OCI-LY7 (cell line): Measurements from ENCODE around the gene GAS7. TPM values are rescaled to one million over a fixed set of nuclear protein-coding genes. Genes with fewer than 3 reads are reported as not detected.

Experiments used
- BruUV-seq: library from RNA; stranded (reverse); fragments of 400-500 nt; replicated peaks from 2 replicates; lab custom pipeline; 2021; lab: Mats Ljungman, UMichigan
- CTCF ChIA-PET: fragments of 300-600 bp; sonication (Branson Sonifier 250); formaldehyde crosslinking; loops from one replicate; lab custom pipeline; 2022; ENCODE audit warnings: antibody characterized with exemption; ENCODE audit not compliant: unreplicated experiment; lab: Charles Lee
- POLR2A ChIA-PET: fragments of 300-600 bp; sonication (Branson Sonifier 250); formaldehyde crosslinking; loops from one replicate; lab custom pipeline; 2022; ENCODE audit warnings: antibody characterized with exemption; lab: Charles Lee
- DNase-seq: peaks from one replicate; pipeline ENCODE4 v3.0.0-alpha.2; 2015; ENCODE audit warnings: low spot score
- H2AFZ ChIP-seq: fragments of 200-600 bp; sonication (generic), shearing (Covaris generic); 2 replicates; pipeline ENCODE4 v1.6.1; 2014; ENCODE audit warnings: mild to moderate bottlenecking, antibody characterized with exemption, low read length, moderate library complexity
- H3K27ac ChIP-seq: fragments of 200-600 bp; sonication (generic); 2 replicates; pipeline ENCODE4 v1.5.1; 2014; ENCODE audit warnings: mixed run types, low read depth, mild to moderate bottlenecking, moderate library complexity, low read length, inconsistent platforms; ENCODE audit not compliant: poor library complexity, severe bottlenecking
- H3K36me3 ChIP-seq: fragments of 200-600 bp; sonication (generic); 2 replicates; pipeline ENCODE4 v1.6.1; 2014; ENCODE audit warnings: mild to moderate bottlenecking, antibody characterized with exemption, low read length, moderate library complexity, mixed read lengths; ENCODE audit not compliant: insufficient read depth
- H3K4me1 ChIP-seq: fragments of 200-600 bp; sonication (generic); 2 replicates; pipeline ENCODE4 v1.5.1; 2014; ENCODE audit warnings: mild to moderate bottlenecking, low read length; ENCODE audit not compliant: insufficient read depth, poor library complexity, severe bottlenecking
- H3K4me2 ChIP-seq: fragments of 200-600 bp; sonication (generic); 2 replicates; pipeline ENCODE4 v1.6.1; 2014; ENCODE audit warnings: mild to moderate bottlenecking, low read length
- H3K4me3 ChIP-seq: fragments of 200-600 bp; sonication (generic); 2 replicates; pipeline ENCODE4 v1.5.1; 2014; ENCODE audit warnings: mild to moderate bottlenecking, low read depth, low read length; ENCODE audit not compliant: poor library complexity, severe bottlenecking
- H3K79me2 ChIP-seq: fragments of 200-600 bp; sonication (generic); 2 replicates; pipeline ENCODE4 v1.6.1; 2016; ENCODE audit warnings: low read depth, mild to moderate bottlenecking, low read length, moderate library complexity, mixed read lengths; ENCODE audit not compliant: insufficient read depth
- H3K9me2 ChIP-seq: fragments of 200-600 bp; sonication (generic); 2 replicates; pipeline ENCODE4 v1.6.1; 2016; ENCODE audit warnings: mild to moderate bottlenecking, low read length, mixed read lengths; ENCODE audit not compliant: insufficient read depth
- H3K9me3 ChIP-seq: fragments of 200-600 bp; sonication (generic); 2 replicates; pipeline ENCODE4 v1.6.1; 2014; ENCODE audit warnings: mild to moderate bottlenecking, mixed run types, low read length, mixed read lengths
- H4K20me1 ChIP-seq: fragments of 200-600 bp; sonication (generic); 2 replicates; pipeline ENCODE4 v1.6.1; 2014; ENCODE audit warnings: mild to moderate bottlenecking, antibody characterized with exemption, low read length, moderate library complexity, mixed read lengths; ENCODE audit not compliant: insufficient read depth
- CTCF ChIP-seq: fragments of 200-600 bp; sonication (generic); conservative IDR thresholded peaks from 2 replicates; pipeline ENCODE4 v1.5.1; 2014; ENCODE audit warnings: mild to moderate bottlenecking, antibody characterized with exemption, low read length, moderate library complexity, mixed read lengths
- EZH2phosphoT487 ChIP-seq: fragments of 200-600 bp; sonication (generic); IDR thresholded peaks from 2 replicates; pipeline ENCODE4 v1.6.1; 2018; ENCODE audit warnings: low read depth, borderline replicate concordance, mild to moderate bottlenecking, mixed run types, antibody characterized with exemption, low read length, moderate library complexity, mixed read lengths
- intact Hi-C: fragments of 100-400 bp; cut with micrococcal nuclease; formaldehyde crosslinking; loops from one replicate; pipeline ENCODE4 v1.10.0; 2022; ENCODE audit not compliant: unreplicated experiment
- total RNA-seq, 2 experiments: library from RNA; depleted of rRNA in 1 of 2; stranded (reverse); fragments of >200 nt in 1 of 2; shearing (Covaris generic) in 1 of 2; gene quantifications; 2 replicates each; pipeline ENCODE4 v1.2.3, GENCODE V29; 2014 to 2022

GAS7 gene
- total RNA-seq, 2 experiments from 2014 or later: 1.5 TPM; not detected in 1

GRCh38 chr17:10106067-10106466 is 92.3 kb downstream of the GAS7 start:
- H3K79me2 ChIP-seq: no peaks in the 10 kb centered on the region
- no peak overlapping the region for H2AFZ ChIP-seq
- BruUV-seq: no TSS peak
- no peaks in the 10 kb centered on the region for H3K9me2 ChIP-seq
- no peak for DNase-seq
- no peaks in the 10 kb centered on the region for H3K4me1 ChIP-seq
- no peak overlapping the region for H3K4me2 ChIP-seq
- ChIA-PET CTCF (no interaction called here), POLR2A (no interaction called here)
- H4K20me1 ChIP-seq: no peaks in the 10 kb centered on the region
- H3K36me3 ChIP-seq: no peaks in the 10 kb centered on the region
- H3K4me3 ChIP-seq: no peak overlapping the region
- H3K27ac ChIP-seq: no peak overlapping the region
- no peaks in the 10 kb centered on the region for H3K9me3 ChIP-seq
- intact Hi-C loops: no loop called here
- TF ChIP-seq CTCF: no peak
- TF ChIP-seq EZH2phosphoT487: no peak

GRCh38 chr17:10105513-10106001 is 92.8 kb downstream of the GAS7 start:
- no peak overlapping the region for H3K27ac ChIP-seq
- no peak for TF ChIP-seq CTCF
- no peak for TF ChIP-seq EZH2phosphoT487
- no peaks in the 10 kb centered on the region for H3K79me2 ChIP-seq
- no peaks in the 10 kb centered on the region for H4K20me1 ChIP-seq
- DNase-seq: no peak
- no TSS peak for BruUV-seq
- no peak overlapping the region for H3K4me3 ChIP-seq
- ChIA-PET CTCF (no interaction called here), POLR2A (no interaction called here)
- H3K9me2 ChIP-seq: no peaks in the 10 kb centered on the region
- no peak overlapping the region for H3K4me2 ChIP-seq
- H3K9me3 ChIP-seq: no peaks in the 10 kb centered on the region
- no peaks in the 10 kb centered on the region for H3K36me3 ChIP-seq
- H2AFZ ChIP-seq: no peak overlapping the region
- no peaks in the 10 kb centered on the region for H3K4me1 ChIP-seq
- intact Hi-C loops: no loop called here

GRCh38 chr17:10103712-10104111 is 94.7 kb downstream of the GAS7 start:
- Histone ChIP-seq H3K4me1 (no peaks in the 10 kb centered on the region), H4K20me1 (no peaks in the 10 kb centered on the region), H2AFZ (no peak overlapping the region), H3K9me3 (no peaks in the 10 kb centered on the region), H3K9me2 (no peaks in the 10 kb centered on the region), H3K27ac (no peak overlapping the region), H3K4me3 (no peak overlapping the region), H3K4me2 (no peak overlapping the region), H3K36me3 (no peaks in the 10 kb centered on the region), H3K79me2 (no peaks in the 10 kb centered on the region)
- POLR2A ChIA-PET: no interaction called here
- no TSS peak for BruUV-seq
- TF ChIP-seq EZH2phosphoT487 (no peak), CTCF (no peak)
- CTCF ChIA-PET: no interaction called here
- DNase-seq: no peak
- intact Hi-C loops: no loop called here
